Endothelial cell of umbilical vein (primary cell): ENCODE results near the gene PRR11.

Source experiments
- FOS ChIP-seq: IDR thresholded peaks from 2 replicates; pipeline ENCODE4 v1.6.1; 2011; ENCODE audit warnings: mild to moderate bottlenecking, low read length, moderate library complexity, borderline replicate concordance; ENCODE audit not compliant: insufficient read depth
- TF ChIP-seq, protein P1 (sequence below), 2 donors: IDR thresholded peaks; 1 replicate in 1 of 2; 2 replicates in 1 of 2; pipeline ENCODE4 v1.5.1; 2011; ENCODE audit warnings: low read length in 2 of 2, mild to moderate bottlenecking in 2 of 2, moderate library complexity in 2 of 2, control low read depth in 1 of 2, inconsistent platforms in 1 of 2, low read depth in 1 of 2; ENCODE audit not compliant: insufficient read depth in 1 of 2; ENCODE audit errors: extremely low read depth in 1 of 2

DNA sequence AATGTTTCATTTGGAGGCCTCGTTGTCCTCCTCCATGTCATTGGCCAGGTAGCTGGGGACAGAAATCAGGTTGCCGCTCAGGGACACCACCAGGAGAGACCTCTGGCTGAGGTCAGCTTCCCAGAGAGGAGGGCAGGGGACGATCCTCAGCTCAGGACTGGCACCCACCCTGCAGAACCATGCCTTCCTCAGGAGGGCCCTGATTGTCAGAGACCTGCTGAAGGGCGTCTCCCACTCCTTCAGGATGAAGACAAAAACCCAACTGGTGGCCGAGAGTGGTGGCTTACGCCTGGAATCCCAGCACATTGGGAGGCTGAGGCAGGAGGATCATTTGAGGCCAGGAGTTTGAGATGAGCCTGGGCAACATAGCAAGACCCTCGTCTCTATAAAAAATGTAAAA is 19.5 kb downstream of the PRR11 start:
- TF ChIP-seq FOS, result no peak
- TF ChIP-seq, protein P1, sequence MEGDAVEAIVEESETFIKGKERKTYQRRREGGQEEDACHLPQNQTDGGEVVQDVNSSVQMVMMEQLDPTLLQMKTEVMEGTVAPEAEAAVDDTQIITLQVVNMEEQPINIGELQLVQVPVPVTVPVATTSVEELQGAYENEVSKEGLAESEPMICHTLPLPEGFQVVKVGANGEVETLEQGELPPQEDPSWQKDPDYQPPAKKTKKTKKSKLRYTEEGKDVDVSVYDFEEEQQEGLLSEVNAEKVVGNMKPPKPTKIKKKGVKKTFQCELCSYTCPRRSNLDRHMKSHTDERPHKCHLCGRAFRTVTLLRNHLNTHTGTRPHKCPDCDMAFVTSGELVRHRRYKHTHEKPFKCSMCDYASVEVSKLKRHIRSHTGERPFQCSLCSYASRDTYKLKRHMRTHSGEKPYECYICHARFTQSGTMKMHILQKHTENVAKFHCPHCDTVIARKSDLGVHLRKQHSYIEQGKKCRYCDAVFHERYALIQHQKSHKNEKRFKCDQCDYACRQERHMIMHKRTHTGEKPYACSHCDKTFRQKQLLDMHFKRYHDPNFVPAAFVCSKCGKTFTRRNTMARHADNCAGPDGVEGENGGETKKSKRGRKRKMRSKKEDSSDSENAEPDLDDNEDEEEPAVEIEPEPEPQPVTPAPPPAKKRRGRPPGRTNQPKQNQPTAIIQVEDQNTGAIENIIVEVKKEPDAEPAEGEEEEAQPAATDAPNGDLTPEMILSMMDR (IDR thresholded peaks at IDR 0.05; ENCODE audit: extremely low read depth in 1 of 2, insufficient read depth in 1 of 2, low read depth in 1 of 2, low read length in 2 of 2), result no peak
